Common myeloid progenitor, CD34-positive (primary cell): ENCODE measurements around the gene USP47.

Experiments
- CTCF ChIA-PET: fragments of 350-600 bp; sonication (Branson Sonifier 250); formaldehyde crosslinking; loops from one replicate; lab custom pipeline; 2021; ENCODE audit warnings: antibody characterized with exemption; lab: Charles Lee
- POLR2A ChIA-PET: fragments of 350-600 bp; sonication (Branson Sonifier 250); formaldehyde crosslinking; loops from one replicate; lab custom pipeline; 2021; ENCODE audit warnings: antibody characterized with exemption; lab: Charles Lee
- DNase-seq, 3 donors: peaks; one replicate each; pipeline versions ENCODE4 v3.0.0 to v3.0.0-alpha.2; 2013
- H3K27ac ChIP-seq, 2 experiments: 1 replicate in 1 of 2; 2 replicates in 1 of 2; pipeline ENCODE4 v1.7.0; 2013; ENCODE audit warnings: inconsistent platforms in 2 of 2, low read length in 2 of 2, mild to moderate bottlenecking in 2 of 2, low read depth in 1 of 2, moderate library complexity in 1 of 2; ENCODE audit not compliant: severe bottlenecking in 2 of 2, insufficient read depth in 1 of 2, poor library complexity in 1 of 2
- H3K27me3 ChIP-seq, 5 experiments: replicated peaks in 2 of 5; 1 replicate in 3 of 5; 2 replicates in 2 of 5; pipeline versions ENCODE4 v1.6.1 to v1.7.0; 2013; ENCODE audit warnings: low read length in 4 of 5, mild to moderate bottlenecking in 2 of 5, moderate library complexity in 2 of 5, inconsistent platforms in 1 of 5; ENCODE audit not compliant: insufficient read depth in 5 of 5, control insufficient read depth in 4 of 5
- H3K36me3 ChIP-seq, 4 experiments: 1 replicate in 2 of 4; 2 replicates in 2 of 4; pipeline versions ENCODE4 v1.6.1 to v1.7.0; 2013; ENCODE audit warnings: low read length in 3 of 4, control low read depth in 1 of 4, mild to moderate bottlenecking in 1 of 4; ENCODE audit not compliant: control insufficient read depth in 4 of 4, insufficient read depth in 4 of 4
- H3K4me1 ChIP-seq, 4 experiments: 1 replicate in 3 of 4; 2 replicates in 1 of 4; pipeline versions ENCODE4 v1.6.1 to v1.7.1; 2013; ENCODE audit warnings: low read length in 3 of 4, mild to moderate bottlenecking in 3 of 4, control low read depth in 1 of 4, inconsistent platforms in 1 of 4, moderate library complexity in 1 of 4; ENCODE audit not compliant: control insufficient read depth in 4 of 4, insufficient read depth in 4 of 4; ENCODE audit errors: control extremely low read depth in 1 of 4
- H3K4me3 ChIP-seq, 7 experiments: 1 replicate in 4 of 7; 2 replicates in 3 of 7; pipeline versions ENCODE4 v1.5.1 to v1.7.0; 2013; ENCODE audit warnings: mild to moderate bottlenecking in 7 of 7, low read length in 6 of 7, moderate library complexity in 6 of 7, inconsistent platforms in 2 of 7, low read depth in 2 of 7, control low read depth in 1 of 7; ENCODE audit not compliant: insufficient read depth in 4 of 7, control insufficient read depth in 1 of 7; ENCODE audit errors: extremely low read depth in 1 of 7
- H3K9me3 ChIP-seq, 5 experiments: 1 replicate in 4 of 5; 2 replicates in 1 of 5; pipeline versions ENCODE4 v1.6.1 to v1.7.1; 2013; ENCODE audit warnings: low read length in 4 of 5, mild to moderate bottlenecking in 2 of 5, inconsistent platforms in 1 of 5, low read depth in 1 of 5, moderate library complexity in 1 of 5; ENCODE audit not compliant: control insufficient read depth in 4 of 5, insufficient read depth in 2 of 5; ENCODE audit errors: control extremely low read depth in 1 of 5
- WGBS: methylation state at CpG from one replicate; pipeline ENCODE4 v1.1.5; 2013; ENCODE audit not compliant: insufficient coverage; 5-methylcytosine and 5-hydroxymethylcytosine counted together

USP47 gene

GRCh38 chr11:11982461-11982860 is 140.7 kb downstream of the USP47 start:
- no peaks in the 10 kb centered on the region for H3K36me3 ChIP-seq
- no peaks in the 10 kb centered on the region for H3K4me1 ChIP-seq
- WGBS = 96% methylated on average over 10 of the region's 10 CpGs
- no peaks in the 10 kb centered on the region for H3K27me3 ChIP-seq
- ChIA-PET CTCF (no interaction called here), POLR2A (no interaction called here)
- no peaks in the 10 kb centered on the region for H3K9me3 ChIP-seq
- H3K4me3 ChIP-seq = no peak overlapping the region
- H3K27ac ChIP-seq = no peak overlapping the region
- no peak for DNase-seq

DNA sequence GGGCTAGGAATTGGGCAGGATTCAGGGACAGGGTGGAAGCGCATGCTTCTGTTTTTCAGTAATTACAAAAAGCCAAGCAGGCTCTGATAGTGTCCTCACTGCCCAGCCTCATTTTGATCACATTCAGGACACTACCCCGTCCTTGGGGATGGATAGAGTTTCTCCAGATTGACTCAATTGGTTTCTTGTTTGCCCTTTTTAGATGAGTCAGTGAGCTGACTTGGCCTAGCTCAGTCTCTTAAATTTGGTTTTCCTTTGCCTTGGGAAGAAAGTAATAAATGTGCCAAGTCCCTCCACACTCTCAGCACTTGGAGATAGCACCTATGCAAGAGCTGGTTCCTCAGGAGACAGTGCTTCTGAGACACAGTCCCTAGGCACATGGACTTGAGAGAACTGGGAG is 141.2 kb downstream of the USP47 start:
- Histone ChIP-seq H3K27me3 (no peaks in the 10 kb centered on the region), H3K9me3 (no peaks in the 10 kb centered on the region), H3K27ac (no peak overlapping the region), H3K4me3 (no peak overlapping the region), H3K4me1 (no peaks in the 10 kb centered on the region), H3K36me3 (no peaks in the 10 kb centered on the region)
- CTCF ChIA-PET = no interaction called here
- POLR2A ChIA-PET = no interaction called here
- DNase-seq = no peak
- 100% methylated on average over 1 of the region's 2 CpGs for WGBS

DNA sequence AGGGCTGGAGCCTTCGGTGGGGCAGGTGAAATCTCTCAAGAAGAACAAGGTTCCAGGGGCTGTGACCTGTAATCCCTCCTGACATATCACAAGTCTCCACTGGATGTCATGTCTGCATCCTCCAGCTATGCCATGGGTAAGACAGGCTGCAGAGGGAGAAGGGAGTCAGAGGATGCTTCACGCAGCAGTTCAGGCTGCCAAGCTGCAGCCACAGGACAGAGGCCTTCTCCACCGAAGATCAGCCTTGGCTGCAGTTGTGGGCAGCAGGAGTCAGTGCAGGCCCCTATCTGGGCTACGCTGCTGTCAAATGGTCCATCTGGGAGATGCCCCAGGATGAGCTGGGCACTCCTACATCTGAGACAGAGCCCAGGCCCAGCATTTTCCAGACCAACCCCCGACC is 141.7 kb downstream of the USP47 start:
- Histone ChIP-seq H3K27ac (no peak overlapping the region), H3K27me3 (no peaks in the 10 kb centered on the region), H3K4me3 (no peak overlapping the region), H3K9me3 (no peaks in the 10 kb centered on the region), H3K36me3 (no peaks in the 10 kb centered on the region), H3K4me1 (no peaks in the 10 kb centered on the region)
- WGBS = 67% methylated on average over 3 of the region's 5 CpGs
- DNase-seq = no peak
- POLR2A ChIA-PET = no interaction called here
- CTCF ChIA-PET = no interaction called here

DNA sequence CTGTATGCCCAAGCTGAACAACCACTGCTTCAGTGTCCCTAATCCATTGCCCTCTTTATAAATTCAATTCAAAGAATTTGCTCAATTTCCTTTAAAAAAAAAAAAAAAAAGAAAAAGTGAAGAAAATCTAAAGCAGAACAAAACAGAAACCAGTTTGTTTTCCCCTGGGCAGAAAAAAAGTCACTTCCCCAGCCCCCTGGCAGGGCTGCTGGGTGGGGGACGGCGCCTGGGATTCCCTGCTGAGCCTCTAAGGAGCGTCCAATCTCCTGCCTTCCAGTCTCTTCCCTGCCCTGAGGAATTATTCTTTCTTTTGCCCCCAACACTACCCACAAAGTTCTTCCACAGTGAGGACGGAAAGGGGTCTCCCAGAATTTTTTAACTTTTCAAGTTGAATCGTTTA is 142.8 kb downstream of the USP47 start:
- POLR2A ChIA-PET = no interaction called here
- Histone ChIP-seq H3K27me3 (no peaks in the 10 kb centered on the region), H3K4me1 (no peaks in the 10 kb centered on the region), H3K27ac (no peak overlapping the region), H3K36me3 (no peaks in the 10 kb centered on the region), H3K9me3 (no peaks in the 10 kb centered on the region), H3K4me3 (no peak overlapping the region)
- WGBS = 35% methylated on average over 4 of the region's 5 CpGs
- DNase-seq = peak in 1 of 3 donors; percentile 20
- CTCF ChIA-PET = interaction anchor here (0.8 kb wide), 1 partner anchor 11 kb away, joined by 3 read pairs; no protein-coding TSS in a partner anchor

DNA sequence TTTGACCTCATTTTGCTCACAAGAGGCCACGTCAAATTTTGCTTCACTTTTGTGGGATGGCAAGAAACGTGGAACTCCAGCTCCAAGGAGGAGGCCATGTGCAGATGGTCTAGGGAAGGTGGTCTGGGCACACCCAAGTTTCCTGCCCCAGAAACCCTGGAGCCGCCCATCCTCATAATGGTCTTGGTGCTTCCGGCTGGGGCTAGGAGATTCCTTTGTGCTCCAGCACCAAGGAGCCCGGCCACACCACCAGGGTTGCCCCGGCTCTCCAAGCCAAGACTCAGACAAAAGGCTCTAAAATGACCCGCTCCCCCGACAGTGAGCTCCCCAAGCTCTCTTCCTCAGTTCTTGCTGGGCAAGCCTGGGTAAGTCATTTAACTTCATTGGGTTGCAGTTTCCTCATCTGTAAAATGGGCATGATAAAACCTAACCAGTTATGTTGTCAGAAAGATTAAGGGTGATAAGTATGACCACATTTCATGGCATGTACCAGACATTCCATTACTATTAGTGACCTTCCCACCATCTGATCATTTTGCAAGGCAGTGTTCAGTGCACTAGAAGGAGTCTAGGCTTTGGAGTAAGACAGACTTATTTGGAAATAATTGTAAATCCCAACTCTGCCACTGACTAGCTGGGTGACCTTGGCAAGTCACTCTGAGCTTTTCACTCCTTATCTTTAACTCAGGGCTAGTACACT is 143.4 kb downstream of the USP47 start:
- no peaks in the 10 kb centered on the region for H3K27me3 ChIP-seq
- H3K9me3 ChIP-seq = no peaks in the 10 kb centered on the region
- H3K4me1 ChIP-seq = no peaks in the 10 kb centered on the region
- POLR2A ChIA-PET = no interaction called here
- DNase-seq = no peak
- CTCF ChIA-PET = interaction anchor here (0.7 to 0.8 kb wide), 2 partner anchors 9 to 10 kb away, joined by 3 read pairs; no protein-coding TSS in a partner anchor
- H3K27ac ChIP-seq = no peak overlapping the region
- no peaks in the 10 kb centered on the region for H3K36me3 ChIP-seq
- 93% methylated on average over 8 of the region's 8 CpGs for WGBS
- H3K4me3 ChIP-seq = no peak overlapping the region

DNA sequence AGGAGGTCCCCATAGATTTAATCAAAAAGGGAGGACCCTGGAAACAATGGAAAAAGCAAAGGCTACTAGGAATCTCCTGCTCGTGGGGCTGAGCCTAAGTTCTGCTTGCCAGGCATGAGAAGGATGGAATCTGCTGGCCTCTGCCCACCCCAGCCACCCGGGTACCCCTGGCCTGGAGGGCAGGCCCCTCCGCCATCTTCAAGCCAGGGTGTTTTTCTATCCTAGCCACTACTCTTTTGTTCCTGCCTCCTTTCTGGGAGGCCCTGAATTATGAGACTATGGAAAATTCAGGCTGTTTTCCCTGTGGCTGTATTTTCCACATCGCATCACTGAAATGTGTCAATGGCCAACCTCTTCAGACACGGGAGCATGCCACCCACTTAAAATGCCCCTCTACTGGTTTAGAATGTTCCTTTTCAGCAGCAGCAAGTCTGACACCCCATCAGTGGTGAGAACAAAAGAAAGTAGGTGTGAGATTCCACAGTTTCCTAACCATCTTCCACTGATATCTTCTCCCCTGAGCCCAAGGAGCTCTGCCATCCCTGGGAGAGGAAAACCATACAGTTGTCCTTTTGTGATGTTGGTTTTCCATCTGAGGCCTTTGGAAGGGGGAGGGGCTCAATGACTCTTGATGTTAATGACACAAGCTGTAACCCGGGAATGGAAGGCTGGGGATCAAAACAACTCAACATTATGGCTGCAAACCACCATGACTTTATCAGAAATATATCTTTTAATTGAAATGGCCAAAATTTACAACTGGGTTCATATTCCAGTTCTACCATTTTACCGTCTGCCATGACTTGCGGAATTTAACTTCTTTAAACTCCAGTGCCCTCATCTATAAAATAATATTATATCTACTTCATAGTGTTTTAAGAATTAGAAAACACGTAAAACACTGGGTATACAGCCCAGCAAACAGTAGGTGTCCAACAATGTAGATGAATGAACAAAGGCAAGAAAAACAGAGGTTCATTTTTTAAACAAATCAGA is 144.5 kb downstream of the USP47 start:
- 100% methylated on average over 7 of the region's 9 CpGs for WGBS
- no peak for DNase-seq
- Histone ChIP-seq H3K4me1 (no peaks in the 10 kb centered on the region), H3K27me3 (peaks cover 0 to 4% (median 0%) of the 10 kb centered on the region in 5 experiments), H3K36me3 (no peaks in the 10 kb centered on the region), H3K9me3 (peaks cover 0 to 2% (median 0%) of the 10 kb centered on the region in 5 experiments), H3K27ac (no peak overlapping the region), H3K4me3 (no peak overlapping the region)
- CTCF ChIA-PET = interaction anchor here (0.7 to 1.4 kb wide), 2 partner anchors 8 to 19 kb away, joined by 3 read pairs; no protein-coding TSS in a partner anchor
- POLR2A ChIA-PET = no interaction called here
